ENCODE measurements around the gene UPF1. TPM values are rescaled to one million over a fixed set of nuclear protein-coding genes. Genes with fewer than 3 reads are reported as not detected.

The UPF1 gene
- total RNA-seq, 1 donor from 2014 or later = 76.5 TPM

- Mint-ChIP-seq H3K27me3 (no peaks in the 10 kb centered on the region), H3K36me3 (no peaks in the 10 kb centered on the region), H3K27ac (no peak overlapping the region), H3K9me3 (no peaks in the 10 kb centered on the region), H3K4me3 (no peak overlapping the region), H3K4me1 (ENCODE audit: unreplicated experiment) (no peaks in the 10 kb centered on the region)
- TF ChIP-seq CTCF (conservative IDR thresholded peaks at IDR 0.05) = no peak
- DNase-seq (ENCODE audit: extremely low spot score, unreplicated experiment) = peak; percentile 68
Measured at GRCh38 chr19:18903156-18904037, 71.6 kb downstream of the UPF1 start.

- Mint-ChIP-seq H3K4me3 (no peak overlapping the region), H3K4me1 (ENCODE audit: unreplicated experiment) (no peaks in the 10 kb centered on the region), H3K27ac (no peak overlapping the region), H3K9me3 (no peaks in the 10 kb centered on the region), H3K27me3 (no peaks in the 10 kb centered on the region), H3K36me3 (no peaks in the 10 kb centered on the region)
- DNase-seq (ENCODE audit: extremely low spot score, unreplicated experiment) = no peak
- TF ChIP-seq CTCF (conservative IDR thresholded peaks at IDR 0.05) = no peak
Measured at GRCh38 chr19:18904334-18905057, 72.7 kb downstream of the UPF1 start.

- no peak for DNase-seq (ENCODE audit: extremely low spot score, unreplicated experiment)
- Mint-ChIP-seq H3K27ac (no peak overlapping the region), H3K4me3 (no peak overlapping the region), H3K36me3 (no peaks in the 10 kb centered on the region), H3K9me3 (no peaks in the 10 kb centered on the region), H3K27me3 (no peaks in the 10 kb centered on the region), H3K4me1 (ENCODE audit: unreplicated experiment) (no peaks in the 10 kb centered on the region)
- no peak for TF ChIP-seq CTCF (conservative IDR thresholded peaks at IDR 0.05)
Measured at GRCh38 chr19:18905058-18905456, 73.3 kb downstream of the UPF1 start.

GRCh38 chr19:18905513-18906236, 73.9 kb downstream of the UPF1 start:
- TF ChIP-seq CTCF (conservative IDR thresholded peaks at IDR 0.05) = no peak
- no peak overlapping the region for H3K4me3 Mint-ChIP-seq
- no peaks in the 10 kb centered on the region for H3K4me1 Mint-ChIP-seq (ENCODE audit: unreplicated experiment)
- H3K27me3 Mint-ChIP-seq = no peaks in the 10 kb centered on the region
- H3K36me3 Mint-ChIP-seq = no peaks in the 10 kb centered on the region
- no peak for DNase-seq (ENCODE audit: extremely low spot score, unreplicated experiment)
- no peaks in the 10 kb centered on the region for H3K9me3 Mint-ChIP-seq
- H3K27ac Mint-ChIP-seq = no peak overlapping the region

- no peak overlapping the region for H3K27ac Mint-ChIP-seq
- H3K27me3 Mint-ChIP-seq = no peaks in the 10 kb centered on the region
- H3K9me3 Mint-ChIP-seq = no peaks in the 10 kb centered on the region
- H3K4me3 Mint-ChIP-seq = no peak overlapping the region
- peak; percentile 67 for DNase-seq (ENCODE audit: extremely low spot score, unreplicated experiment)
- H3K4me1 Mint-ChIP-seq (ENCODE audit: unreplicated experiment) = no peaks in the 10 kb centered on the region
- no peak for TF ChIP-seq CTCF (conservative IDR thresholded peaks at IDR 0.05)
- no peaks in the 10 kb centered on the region for H3K36me3 Mint-ChIP-seq
Measured at GRCh38 chr19:18906605-18907519, 75.1 kb downstream of the UPF1 start.

All from type B pancreatic cell (in vitro differentiated cells).